PFSK-1 (cell line): ENCODE data around the gene ASB4.

Source experiments
- FOXP2 ChIP-seq: optimal IDR thresholded peaks from 2 replicates; pipeline ENCODE3; 2011; ENCODE audit warnings: borderline replicate concordance, control low read depth, inconsistent platforms; ENCODE audit not compliant: insufficient read depth; ENCODE audit errors: extremely low read length, extremely low read depth
- SIN3A ChIP-seq: IDR thresholded peaks from 2 replicates; pipeline ENCODE4 v1.6.1; 2012; ENCODE audit warnings: mild to moderate bottlenecking, low read length, moderate library complexity, borderline replicate concordance; ENCODE audit not compliant: insufficient read depth

DNA sequence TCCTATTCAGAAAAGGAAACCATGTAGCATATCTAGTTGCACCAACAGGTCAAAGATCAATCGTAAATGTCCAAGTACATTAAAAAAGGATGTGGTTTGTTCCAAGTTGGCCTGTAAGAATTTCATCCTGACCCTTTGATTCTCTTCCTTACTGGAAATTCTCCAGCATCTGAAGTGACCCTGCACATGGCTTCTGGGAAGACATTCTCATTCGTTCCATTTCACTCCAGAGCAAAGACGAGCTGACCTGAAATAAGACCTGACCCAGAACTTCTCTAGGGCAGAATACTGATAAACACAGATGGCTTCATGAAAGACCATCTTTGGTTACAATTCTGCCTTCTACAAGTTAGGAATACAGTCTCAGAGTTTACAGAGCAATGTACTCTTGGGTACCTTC is 39.8 kb downstream of the ASB4 start:
- TF ChIP-seq SIN3A (no peak), FOXP2 (no peak)
